Adipocyte (in vitro differentiated cells): Measurements from ENCODE around the gene PRRT3.

Experiments used
- DNase-seq: peaks from one replicate; pipeline ENCODE4 v3.0.0-alpha.2; 2015; ENCODE audit warnings: low read depth
- H3K27me3 ChIP-seq: replicated peaks from 2 replicates; pipeline ENCODE4 v1.7.0; 2013; ENCODE audit warnings: mild to moderate bottlenecking, low read length, moderate library complexity; ENCODE audit not compliant: control insufficient read depth, insufficient read depth
- H3K36me3 ChIP-seq: 2 replicates; pipeline ENCODE4 v1.7.0; 2013; ENCODE audit warnings: low read length, mild to moderate bottlenecking, moderate library complexity; ENCODE audit not compliant: control insufficient read depth, insufficient read depth, severe bottlenecking
- H3K4me1 ChIP-seq: 2 replicates; pipeline ENCODE4 v1.7.0; 2013; ENCODE audit warnings: mild to moderate bottlenecking, low read length, moderate library complexity; ENCODE audit not compliant: control insufficient read depth, insufficient read depth
- H3K4me3 ChIP-seq: 2 replicates; pipeline ENCODE4 v1.7.0; 2013; ENCODE audit warnings: mild to moderate bottlenecking, low read length, moderate library complexity
- H3K9ac ChIP-seq: 2 replicates; pipeline ENCODE4 v1.7.0; 2013; ENCODE audit warnings: mild to moderate bottlenecking, low read length, moderate library complexity
- H3K9me3 ChIP-seq: 2 replicates; pipeline ENCODE4 v1.7.0; 2013; ENCODE audit warnings: mild to moderate bottlenecking, low read length, moderate library complexity; ENCODE audit not compliant: control insufficient read depth

The PRRT3 gene

DNA sequence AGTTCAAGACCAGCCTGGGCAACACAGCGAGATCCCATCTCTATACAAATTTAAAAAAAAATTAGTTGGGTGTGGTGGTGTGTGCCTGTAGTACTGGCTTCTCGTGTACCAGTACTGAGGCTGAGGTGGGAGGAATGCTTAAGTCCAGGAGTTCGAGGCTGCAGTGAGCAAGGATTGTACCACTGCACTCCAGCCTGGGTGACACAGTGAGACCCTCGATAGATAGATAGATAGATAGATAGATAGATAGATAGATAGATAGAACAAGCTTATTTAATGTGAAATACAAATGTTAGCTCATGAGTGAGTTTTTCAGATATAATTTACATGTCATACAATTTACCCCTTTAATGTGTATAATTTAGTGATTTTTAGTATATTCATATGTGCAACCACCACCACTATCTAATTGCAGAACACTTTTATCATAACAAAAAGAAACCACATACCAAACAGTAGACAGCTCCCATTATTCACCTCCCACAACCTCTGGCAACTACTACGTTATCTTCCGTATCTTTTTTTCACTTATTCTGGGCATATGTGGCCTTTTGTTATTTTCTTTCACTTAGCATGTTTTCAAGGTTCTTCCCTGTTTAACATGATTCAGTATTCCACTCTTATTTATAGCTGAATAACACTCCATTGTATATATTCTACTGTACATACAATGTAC is 13.1 kb upstream of the PRRT3 start:
- no peak for DNase-seq
- Histone ChIP-seq H3K9ac (no peak overlapping the region), H3K9me3 (no peaks in the 10 kb centered on the region), H3K4me3 (no peak overlapping the region), H3K36me3 (peaks cover 65% of the 10 kb centered on the region), H3K27me3 (no peaks in the 10 kb centered on the region), H3K4me1 (peaks cover 11% of the 10 kb centered on the region)

DNA sequence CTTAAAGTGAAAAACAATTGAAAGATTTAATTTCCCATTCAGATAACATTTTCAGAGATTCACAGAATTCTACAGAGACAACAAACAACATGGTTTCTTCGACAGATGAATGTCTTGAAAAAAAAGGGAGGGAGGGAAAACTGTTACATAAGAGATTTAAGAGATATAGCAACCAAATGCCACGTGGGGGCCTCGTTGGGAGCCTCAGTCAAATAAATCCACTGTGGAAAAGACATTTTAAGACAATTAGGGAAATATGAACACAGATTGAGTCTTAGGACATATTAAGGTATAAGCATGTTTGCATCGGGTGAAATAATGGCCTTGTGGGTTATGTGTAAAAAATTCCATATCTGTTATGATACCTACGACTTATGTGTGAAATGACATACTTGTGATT is 5.0 kb upstream of the PRRT3 start:
- peaks cover 23% of the 10 kb centered on the region for H3K4me1 ChIP-seq
- H3K36me3 ChIP-seq = peaks cover 7% of the 10 kb centered on the region
- no peak for DNase-seq
- H3K9me3 ChIP-seq = no peaks in the 10 kb centered on the region
- H3K9ac ChIP-seq = no peak overlapping the region
- no peaks in the 10 kb centered on the region for H3K27me3 ChIP-seq
- no peak overlapping the region for H3K4me3 ChIP-seq

DNA sequence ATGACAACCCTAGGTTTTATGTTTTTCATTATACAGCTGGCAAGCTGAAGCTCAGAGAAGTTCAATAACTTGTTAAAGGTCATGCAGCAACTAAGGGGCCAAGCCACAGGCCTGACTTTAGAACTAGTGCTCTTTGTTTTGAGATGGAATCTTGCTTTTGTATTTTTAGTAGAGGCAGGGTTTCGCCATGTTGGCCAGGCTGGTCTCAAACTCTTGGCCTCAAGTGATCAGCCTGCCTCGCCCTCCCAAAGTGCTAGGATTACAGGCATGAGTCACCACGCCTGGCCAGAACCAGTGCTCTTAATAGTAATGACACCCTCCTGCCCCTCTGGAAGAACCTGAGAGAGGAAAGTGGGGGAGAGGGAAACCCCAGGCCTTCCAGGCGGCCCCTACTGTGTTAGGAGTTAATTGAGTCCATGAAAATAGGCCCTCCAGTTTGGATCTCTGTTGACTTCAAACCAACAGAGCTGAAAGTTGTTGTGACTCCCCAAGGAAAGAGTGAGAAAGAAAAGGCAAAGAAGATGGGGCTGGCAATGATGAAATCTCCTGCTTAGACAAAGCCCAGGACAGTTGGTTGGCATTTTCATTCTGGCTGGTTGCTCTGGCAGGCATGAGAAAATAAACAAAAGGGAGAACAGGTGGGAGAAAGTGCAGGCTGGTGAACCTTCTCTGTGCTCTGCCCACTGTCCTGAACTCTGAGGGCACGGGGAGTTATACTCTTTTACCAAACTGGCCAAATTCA is 3.6 kb upstream of the PRRT3 start:
- no peak overlapping the region for H3K4me3 ChIP-seq
- peaks cover 3% of the 10 kb centered on the region for H3K36me3 ChIP-seq
- DNase-seq = peak; percentile 37
- H3K27me3 ChIP-seq = no peaks in the 10 kb centered on the region
- H3K9me3 ChIP-seq = no peaks in the 10 kb centered on the region
- peaks cover 29% of the 10 kb centered on the region for H3K4me1 ChIP-seq
- peak overlapping the region; percentile 13 for H3K9ac ChIP-seq

DNA sequence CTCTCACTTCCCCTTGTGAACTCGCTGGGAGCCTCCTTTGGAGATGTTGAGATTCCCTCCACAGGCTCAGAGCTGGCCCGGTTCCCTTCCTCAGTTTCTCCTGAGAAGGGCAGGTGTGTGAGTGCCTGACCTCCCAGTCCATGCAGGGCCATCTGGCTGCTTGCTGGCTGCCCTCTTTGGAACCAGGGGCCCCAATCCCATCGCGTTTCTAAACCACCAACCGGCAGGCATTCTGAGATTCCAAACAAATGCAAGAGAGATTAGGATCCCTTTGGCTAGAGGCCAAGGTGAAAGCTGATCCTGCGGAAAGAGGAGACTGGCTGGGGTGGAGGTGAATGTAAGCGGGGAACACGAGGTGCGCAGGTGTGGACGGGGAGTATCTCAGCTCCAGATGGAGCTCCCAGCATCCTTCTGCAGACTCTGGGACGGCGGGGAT is 2.9 kb upstream of the PRRT3 start:
- Histone ChIP-seq H3K9ac (no peak overlapping the region), H3K9me3 (no peaks in the 10 kb centered on the region), H3K27me3 (no peaks in the 10 kb centered on the region), H3K36me3 (no peaks in the 10 kb centered on the region), H3K4me3 (no peak overlapping the region), H3K4me1 (peaks cover 29% of the 10 kb centered on the region)
- peak; percentile 46 for DNase-seq

DNA sequence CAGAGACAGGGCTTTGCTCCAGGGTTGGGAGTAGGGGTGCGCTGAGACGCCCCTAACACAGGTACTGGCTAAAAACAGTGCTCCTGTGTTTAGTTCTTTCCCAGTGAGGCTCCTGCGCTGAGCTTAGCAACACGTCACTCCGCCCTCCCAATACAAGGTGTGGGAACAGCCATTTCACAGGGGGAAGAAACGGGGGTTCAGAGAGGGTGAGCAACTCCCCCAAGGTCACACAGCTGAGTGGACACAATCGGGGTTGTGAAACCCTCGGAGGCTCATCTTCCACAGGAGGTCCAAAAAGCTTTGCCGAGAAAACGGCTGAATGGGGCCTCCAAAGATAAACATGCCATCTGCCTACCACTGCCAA is 628 bp downstream of the PRRT3 start:
- no peak for DNase-seq
- no peaks in the 10 kb centered on the region for H3K9me3 ChIP-seq
- peaks cover 28% of the 10 kb centered on the region for H3K4me1 ChIP-seq
- H3K4me3 ChIP-seq = peak overlapping the region; percentile 85
- H3K27me3 ChIP-seq = no peaks in the 10 kb centered on the region
- peak overlapping the region; percentile 65 for H3K9ac ChIP-seq
- peaks cover 8% of the 10 kb centered on the region for H3K36me3 ChIP-seq

DNA sequence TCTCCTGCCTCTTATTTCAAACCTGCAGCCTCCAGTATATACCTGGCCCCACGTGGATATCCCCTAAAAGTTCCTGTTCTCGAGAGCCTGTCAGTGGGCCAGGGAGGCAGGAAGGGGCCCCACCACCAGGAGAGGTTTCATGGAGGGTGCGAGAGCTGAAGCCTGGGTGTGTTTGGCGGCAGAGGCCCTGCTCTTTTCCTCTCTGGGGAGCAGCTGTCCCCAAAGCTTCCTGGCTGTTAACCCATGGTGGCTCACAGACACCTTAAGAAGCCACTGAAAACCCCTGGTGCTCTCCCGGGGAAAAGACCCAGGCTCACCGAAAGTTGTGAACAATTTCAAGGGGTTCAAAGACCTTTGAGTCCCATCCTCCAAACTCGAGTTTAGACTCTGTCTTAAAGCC is 1.1 kb downstream of the PRRT3 start:
- DNase-seq = no peak
- Histone ChIP-seq H3K4me1 (peaks cover 27% of the 10 kb centered on the region), H3K36me3 (peaks cover 8% of the 10 kb centered on the region), H3K4me3 (peak overlapping the region; percentile 85), H3K9me3 (no peaks in the 10 kb centered on the region), H3K9ac (peak overlapping the region; percentile 65), H3K27me3 (no peaks in the 10 kb centered on the region)

DNA sequence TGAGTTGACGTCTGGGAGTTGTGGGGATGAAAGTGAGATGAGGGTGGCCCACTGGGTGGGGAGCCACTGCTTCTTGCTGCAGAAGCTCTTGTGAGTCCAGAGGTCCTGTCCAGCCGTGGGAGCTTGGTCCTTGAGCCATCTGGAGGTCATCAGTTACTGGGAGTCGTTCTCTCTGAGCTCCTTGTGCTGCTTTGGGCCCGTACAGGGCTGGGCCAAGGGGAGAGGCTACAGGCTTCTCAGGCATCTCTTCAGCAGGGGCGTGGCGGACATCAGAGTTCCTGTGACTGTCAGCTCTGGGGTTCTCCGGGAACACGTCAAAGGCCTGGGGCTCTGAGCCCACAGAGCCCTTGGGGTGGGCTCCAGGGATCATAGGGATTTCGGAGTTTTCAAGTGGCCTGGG is 2.6 kb downstream of the PRRT3 start:
- H3K36me3 ChIP-seq = peaks cover 8% of the 10 kb centered on the region
- H3K4me3 ChIP-seq = no peak overlapping the region
- DNase-seq = no peak
- H3K9ac ChIP-seq = no peak overlapping the region
- H3K4me1 ChIP-seq = peaks cover 17% of the 10 kb centered on the region
- H3K27me3 ChIP-seq = no peaks in the 10 kb centered on the region
- H3K9me3 ChIP-seq = no peaks in the 10 kb centered on the region

DNA sequence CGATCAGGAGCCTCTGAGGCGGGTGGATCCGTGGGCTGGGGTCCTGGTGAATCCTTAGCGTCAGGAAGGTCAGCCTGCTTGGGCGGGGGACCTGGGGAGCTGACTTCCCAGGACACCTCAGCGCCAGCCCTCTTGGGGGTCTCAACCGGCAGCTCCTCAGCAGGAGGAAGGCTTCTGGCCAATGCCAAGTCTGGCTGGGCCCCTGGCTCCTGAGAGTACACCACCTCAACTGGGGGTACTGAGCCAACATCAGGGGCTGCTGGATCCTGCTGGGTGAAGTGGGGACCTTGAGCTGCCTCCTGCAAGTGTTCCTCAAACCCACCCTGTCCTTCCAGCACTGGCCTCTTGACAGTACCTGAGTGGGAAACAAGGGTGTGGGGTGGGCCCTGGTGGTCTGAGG is 3.1 kb downstream of the PRRT3 start:
- peaks cover 8% of the 10 kb centered on the region for H3K36me3 ChIP-seq
- no peak for DNase-seq
- H3K4me3 ChIP-seq = no peak overlapping the region
- no peaks in the 10 kb centered on the region for H3K9me3 ChIP-seq
- H3K9ac ChIP-seq = no peak overlapping the region
- no peaks in the 10 kb centered on the region for H3K27me3 ChIP-seq
- peaks cover 16% of the 10 kb centered on the region for H3K4me1 ChIP-seq

DNA sequence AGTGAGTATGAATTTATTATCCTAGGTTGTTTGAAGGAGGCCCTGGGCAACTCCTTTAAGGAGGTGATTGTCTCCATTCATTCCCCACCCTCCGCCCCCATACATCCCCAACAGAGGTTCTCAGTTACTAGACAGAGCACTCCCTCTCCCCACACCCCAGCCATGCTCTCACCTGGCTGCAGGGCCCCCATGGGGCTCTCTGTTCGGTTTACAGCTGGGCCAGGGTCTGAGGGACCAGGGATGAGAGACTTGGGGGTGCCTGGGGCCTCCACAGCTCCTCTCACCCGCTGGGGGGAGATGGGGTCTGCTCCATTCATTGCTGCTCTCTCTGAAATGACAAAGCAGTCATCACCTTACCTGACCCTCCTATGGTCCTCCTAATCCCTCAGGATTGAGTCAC is 3.6 kb downstream of the PRRT3 start:
- no peak for DNase-seq
- Histone ChIP-seq H3K36me3 (peaks cover 8% of the 10 kb centered on the region), H3K4me3 (no peak overlapping the region), H3K27me3 (no peaks in the 10 kb centered on the region), H3K9ac (no peak overlapping the region), H3K4me1 (peaks cover 16% of the 10 kb centered on the region), H3K9me3 (no peaks in the 10 kb centered on the region)

DNA sequence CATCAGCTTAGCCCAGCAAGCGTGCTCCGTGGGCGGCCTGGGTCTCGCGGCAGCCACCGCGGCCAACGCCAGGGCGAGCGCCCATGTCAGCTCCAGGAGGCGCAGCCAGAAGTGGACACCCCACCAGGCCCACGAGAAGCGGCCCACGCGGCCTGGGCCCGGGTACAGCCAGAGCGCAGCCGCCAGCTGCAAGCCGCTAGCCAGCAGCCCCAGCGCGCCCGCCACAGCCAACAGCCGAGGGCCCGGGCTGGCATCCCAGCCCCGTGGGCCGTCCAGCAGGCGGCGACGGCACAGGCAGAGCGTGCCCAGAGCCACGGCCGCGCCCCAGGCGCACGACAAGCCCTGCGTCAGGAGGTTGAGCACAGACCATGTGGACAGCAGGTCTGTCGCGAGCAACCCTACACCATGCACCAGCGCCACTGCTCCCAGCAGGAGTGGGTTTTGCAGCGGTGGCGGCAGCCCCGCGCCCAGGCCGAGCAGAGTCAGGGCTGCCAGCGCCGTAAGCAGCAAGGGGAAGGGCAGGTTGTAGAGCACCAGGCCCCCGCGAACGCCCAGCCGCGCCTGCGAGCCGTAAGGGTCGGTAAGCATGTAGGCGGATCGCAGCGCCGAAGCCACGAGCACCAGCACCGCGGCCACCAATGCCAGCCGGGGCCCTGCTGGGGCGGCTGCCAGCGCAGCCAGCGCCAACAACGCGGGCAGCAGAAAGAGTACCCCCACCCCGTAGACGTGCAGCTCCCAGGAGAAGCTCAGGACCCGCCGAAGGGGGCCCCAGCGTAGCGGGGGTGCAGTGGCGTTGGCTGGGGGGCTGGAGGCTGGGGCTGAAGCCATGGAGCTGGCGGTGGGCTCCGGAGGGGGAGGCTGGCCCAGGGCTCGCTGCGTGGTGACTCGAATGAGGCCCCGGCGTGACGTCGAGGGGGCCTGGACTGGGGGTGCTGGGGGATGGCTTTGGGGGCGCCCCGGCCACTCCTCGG is 4.9 kb downstream of the PRRT3 start:
- H3K4me1 ChIP-seq = peaks cover 16% of the 10 kb centered on the region
- H3K9me3 ChIP-seq = no peaks in the 10 kb centered on the region
- peak overlapping the region; percentile 88 for H3K9ac ChIP-seq
- no peaks in the 10 kb centered on the region for H3K27me3 ChIP-seq
- H3K36me3 ChIP-seq = peaks cover 8% of the 10 kb centered on the region
- DNase-seq = peak; percentile 78
- peak overlapping the region; percentile 82 for H3K4me3 ChIP-seq
